ENCODE results near the gene NUAK1.

NUAK1 gene

DNA sequence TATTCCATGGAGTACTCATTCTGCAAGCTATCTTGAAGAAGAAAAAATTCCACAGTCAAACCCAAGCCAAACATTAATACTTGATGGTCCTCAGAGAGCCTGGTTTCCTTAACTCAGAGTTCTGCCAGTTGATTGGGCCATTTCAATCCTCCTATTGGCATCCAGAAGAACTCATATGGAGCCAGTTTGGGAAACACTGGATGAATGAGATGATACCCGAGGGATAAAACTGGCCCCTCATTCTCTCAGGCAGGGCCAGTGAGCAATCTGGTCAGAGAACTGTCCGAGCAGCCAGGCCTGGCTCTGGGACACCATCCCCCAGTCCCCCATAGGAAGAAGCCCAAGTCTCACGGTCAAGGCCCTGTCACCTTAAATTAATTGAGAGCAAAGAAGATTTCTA lies 48.8 kb downstream of the NUAK1 start:
- DNase-seq (ENCODE audit: low read depth, low spot score), result no peak
- no peak overlapping the region for H3K4me3 ChIP-seq (ENCODE audit: low read depth, low read length)
- TF ChIP-seq, protein P1, sequence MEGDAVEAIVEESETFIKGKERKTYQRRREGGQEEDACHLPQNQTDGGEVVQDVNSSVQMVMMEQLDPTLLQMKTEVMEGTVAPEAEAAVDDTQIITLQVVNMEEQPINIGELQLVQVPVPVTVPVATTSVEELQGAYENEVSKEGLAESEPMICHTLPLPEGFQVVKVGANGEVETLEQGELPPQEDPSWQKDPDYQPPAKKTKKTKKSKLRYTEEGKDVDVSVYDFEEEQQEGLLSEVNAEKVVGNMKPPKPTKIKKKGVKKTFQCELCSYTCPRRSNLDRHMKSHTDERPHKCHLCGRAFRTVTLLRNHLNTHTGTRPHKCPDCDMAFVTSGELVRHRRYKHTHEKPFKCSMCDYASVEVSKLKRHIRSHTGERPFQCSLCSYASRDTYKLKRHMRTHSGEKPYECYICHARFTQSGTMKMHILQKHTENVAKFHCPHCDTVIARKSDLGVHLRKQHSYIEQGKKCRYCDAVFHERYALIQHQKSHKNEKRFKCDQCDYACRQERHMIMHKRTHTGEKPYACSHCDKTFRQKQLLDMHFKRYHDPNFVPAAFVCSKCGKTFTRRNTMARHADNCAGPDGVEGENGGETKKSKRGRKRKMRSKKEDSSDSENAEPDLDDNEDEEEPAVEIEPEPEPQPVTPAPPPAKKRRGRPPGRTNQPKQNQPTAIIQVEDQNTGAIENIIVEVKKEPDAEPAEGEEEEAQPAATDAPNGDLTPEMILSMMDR (IDR thresholded peaks at IDR 0.05; ENCODE audit: insufficient read depth, low read length, missing control alignments), result no peak
- POLR2A ChIA-PET, result no interaction called here
- CTCF ChIA-PET, result interaction anchor here (1.4 to 2.4 kb wide), 2 partner anchors 11 to 47 kb away, joined by 6 to 15 read pairs; no protein-coding TSS in a partner anchor

DNA sequence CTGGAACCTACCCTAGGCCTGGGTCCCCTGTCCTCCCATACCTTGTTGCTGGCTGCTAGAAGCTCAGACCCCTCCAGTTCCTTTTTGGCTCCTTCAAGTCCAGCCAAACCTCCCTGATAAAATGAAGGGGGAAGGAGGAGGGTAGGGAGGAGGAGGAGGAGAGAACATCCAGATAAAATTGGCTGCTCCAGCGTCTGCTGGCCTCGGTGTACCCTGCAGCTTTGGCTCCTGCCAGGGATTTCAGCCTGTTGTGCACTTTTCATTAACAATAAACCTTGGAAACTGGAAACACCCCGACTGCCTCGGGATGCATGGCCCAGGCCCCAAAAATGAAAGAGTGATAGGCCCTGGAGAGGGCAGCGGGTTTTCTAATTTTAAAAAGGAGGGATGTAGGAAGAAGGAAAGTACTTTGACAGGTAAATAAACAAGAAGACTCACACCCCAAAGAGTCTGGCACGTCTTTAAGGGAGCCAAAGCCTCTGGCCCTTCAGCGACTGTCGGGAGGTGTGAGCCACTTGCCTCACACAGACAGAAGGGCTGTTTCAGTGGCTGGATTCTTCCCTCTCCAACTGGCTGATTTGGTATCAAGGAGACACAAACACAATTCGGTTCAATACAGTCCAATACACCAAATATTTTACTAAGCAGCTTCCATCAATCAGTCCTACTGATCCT lies 49.8 kb downstream of the NUAK1 start:
- no peak for DNase-seq (ENCODE audit: low read depth, low spot score)
- H3K4me3 ChIP-seq (ENCODE audit: low read depth, low read length), result no peak overlapping the region
- TF ChIP-seq, protein P1 (IDR thresholded peaks at IDR 0.05; ENCODE audit: insufficient read depth, low read length, missing control alignments), result no peak
- POLR2A ChIA-PET, result no interaction called here
- CTCF ChIA-PET, result interaction anchor here (0.7 to 2.4 kb wide), 2 partner anchors 48 to 384 kb away, joined by 3 to 15 read pairs; no protein-coding TSS in a partner anchor

DNA sequence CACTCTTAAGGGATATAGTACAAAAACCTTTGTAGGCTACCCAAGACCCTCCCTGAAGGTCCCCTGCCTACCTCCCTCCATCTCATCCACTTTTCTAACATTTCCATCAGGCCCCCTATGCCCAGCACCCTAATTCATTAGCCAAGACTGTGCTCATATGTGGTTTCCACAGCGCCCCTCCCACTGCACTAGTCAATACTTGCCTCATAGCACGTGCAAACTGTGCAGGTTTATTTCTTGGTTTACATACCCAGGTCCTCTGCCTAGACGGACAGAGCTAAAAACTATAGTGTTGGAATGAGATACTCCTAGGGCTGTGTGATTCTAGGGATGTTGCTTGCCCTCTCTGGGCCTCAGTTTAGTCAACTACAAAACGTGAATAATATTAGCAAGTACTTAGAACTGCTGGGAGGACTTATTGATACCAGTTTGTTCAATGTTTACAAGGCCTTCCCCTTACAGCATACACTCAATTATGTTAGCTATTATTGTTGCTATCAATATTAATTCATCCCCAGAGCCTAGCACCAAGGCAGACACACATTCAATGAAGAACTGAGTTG lies 50.4 kb downstream of the NUAK1 start:
- H3K4me3 ChIP-seq (ENCODE audit: low read depth, low read length), result no peak overlapping the region
- ChIA-PET POLR2A (no interaction called here), CTCF (interaction anchor here (2.4 kb wide), 1 partner anchor 49 kb away, joined by 15 read pairs; no protein-coding TSS in a partner anchor)
- no peak for DNase-seq (ENCODE audit: low read depth, low spot score)
- TF ChIP-seq, protein P1 (IDR thresholded peaks at IDR 0.05; ENCODE audit: insufficient read depth, low read length, missing control alignments), result no peak

DNA sequence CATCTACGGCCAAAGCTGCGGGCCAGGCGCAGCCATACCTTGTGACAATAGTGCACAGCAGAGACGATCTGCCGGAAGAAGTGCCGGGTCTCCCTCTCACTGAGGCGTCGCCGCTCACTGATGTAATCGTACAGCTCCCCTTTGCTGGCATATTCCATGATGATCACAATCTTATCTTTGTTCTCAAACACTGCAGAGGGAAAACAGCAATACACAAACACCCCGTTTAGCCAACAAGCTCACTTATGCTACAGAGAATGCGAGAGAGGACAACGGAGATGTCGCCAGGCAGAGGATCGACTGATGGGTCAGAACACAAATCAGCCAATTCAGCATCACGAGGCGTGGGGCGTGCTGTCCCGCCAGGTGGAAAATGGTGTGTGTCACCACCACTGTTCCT lies 52.1 kb downstream of the NUAK1 start:
- DNase-seq (ENCODE audit: low read depth, low spot score), result no peak
- ChIA-PET CTCF (interaction anchor here (1.0 kb wide), 1 partner anchor 50 kb away, joined by 3 read pairs; no protein-coding TSS in a partner anchor), POLR2A (no interaction called here)
- H3K4me3 ChIP-seq (ENCODE audit: low read depth, low read length), result no peak overlapping the region
- TF ChIP-seq, protein P1 (IDR thresholded peaks at IDR 0.05; ENCODE audit: insufficient read depth, low read length, missing control alignments), result no peak

DNA sequence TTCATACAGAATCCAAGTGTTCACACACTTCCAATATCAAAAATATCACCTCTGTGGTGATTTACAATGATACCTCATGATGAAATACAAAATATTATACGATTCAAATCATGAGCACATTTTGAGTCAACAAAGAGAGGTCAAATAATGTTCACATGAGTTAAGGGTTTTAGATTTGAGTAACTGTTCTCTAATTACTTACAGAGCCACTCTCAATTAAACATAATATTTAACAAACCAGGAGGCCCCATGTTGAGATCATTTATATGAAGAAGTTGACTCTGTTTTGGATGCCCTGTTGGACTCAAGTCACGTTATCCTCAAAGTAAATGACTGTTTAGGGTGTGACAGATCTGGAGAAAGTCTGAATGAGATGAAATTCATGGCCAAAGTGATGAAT lies 53.5 kb downstream of the NUAK1 start:
- no peak overlapping the region for H3K4me3 ChIP-seq (ENCODE audit: low read depth, low read length)
- DNase-seq (ENCODE audit: low read depth, low spot score), result no peak
- POLR2A ChIA-PET, result no interaction called here
- TF ChIP-seq, protein P1 (IDR thresholded peaks at IDR 0.05; ENCODE audit: insufficient read depth, low read length, missing control alignments), result no peak
- CTCF ChIA-PET, result no interaction called here

DNA sequence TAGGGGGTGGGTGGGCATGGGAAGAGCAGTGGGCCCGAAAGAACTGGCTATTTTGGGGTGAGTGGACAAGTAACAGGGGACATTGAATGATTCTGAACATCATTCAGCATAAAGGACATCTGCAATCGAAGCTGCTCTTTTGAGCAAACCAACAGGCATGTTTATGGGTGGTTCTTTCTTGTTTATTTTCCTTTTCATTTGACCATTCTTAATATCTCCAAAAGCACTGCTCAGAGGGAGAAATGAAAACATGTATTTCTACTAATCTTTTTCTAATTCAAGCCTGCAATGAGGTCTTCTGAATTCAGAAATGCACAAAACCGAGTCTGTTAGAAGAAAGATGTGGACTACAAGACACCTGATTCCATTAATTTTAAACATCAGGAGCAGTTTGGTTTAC lies 54.0 kb downstream of the NUAK1 start:
- DNase-seq (ENCODE audit: low read depth, low spot score), result no peak
- ChIA-PET CTCF (no interaction called here), POLR2A (no interaction called here)
- no peak overlapping the region for H3K4me3 ChIP-seq (ENCODE audit: low read depth, low read length)
- TF ChIP-seq, protein P1 (IDR thresholded peaks at IDR 0.05; ENCODE audit: insufficient read depth, low read length, missing control alignments), result no peak

Data from AG04449 (cell line).